BLaER1 treated with 17β-estradiol and CSF1 and Interleukin-3, amounts not matched to agents 10 nM and 100 nM (cell line): ENCODE data around the gene TRMT1.
A peak's percentile ranks its signal among the peaks of the same experiment; 100 is the strongest.

Experiments
- H3K27ac ChIP-seq, 11 experiments: shearing (Covaris generic); formaldehyde crosslinking; 2 replicates each; pipeline ENCODE4 v1.8.1; 2022
- H3K27me3 ChIP-seq, 11 experiments: shearing (Covaris generic); formaldehyde crosslinking; 2 replicates each; pipeline ENCODE4 v1.8.1; 2022
- H3K36me3 ChIP-seq, 11 experiments: shearing (Covaris generic); formaldehyde crosslinking; 2 replicates each; pipeline ENCODE4 v1.8.1; 2022
- H3K4me1 ChIP-seq, 10 experiments: shearing (Covaris generic); formaldehyde crosslinking; 2 replicates each; pipeline ENCODE4 v1.8.1; 2022
- H3K4me2 ChIP-seq, 11 experiments: shearing (Covaris generic); formaldehyde crosslinking; 2 replicates each; pipeline ENCODE4 v1.8.1; 2022
- H3K4me3 ChIP-seq, 10 experiments: shearing (Covaris generic); formaldehyde crosslinking; 2 replicates each; pipeline ENCODE4 v1.8.1; 2022
- H3K9ac ChIP-seq, 11 experiments: shearing (Covaris generic); formaldehyde crosslinking; 2 replicates each; pipeline ENCODE4 v1.8.1; 2022
- H3K9me3 ChIP-seq, 11 experiments: shearing (Covaris generic); formaldehyde crosslinking; replicated peaks in 1 of 11; 2 replicates each; pipeline ENCODE4 v1.8.1; 2022
- H4K20me1 ChIP-seq, 11 experiments: shearing (Covaris generic); formaldehyde crosslinking; 2 replicates each; pipeline ENCODE4 v1.8.1; 2022
- Cebpa-rat ChIP-seq, 11 experiments: shearing (Covaris generic); IDR thresholded peaks; 2 replicates each; pipeline ENCODE4 v1.8.1; 2022

The TRMT1 gene

GRCh38 chr19:13099073-13099999 lies 17.2 kb downstream of the TRMT1 start:
- H3K4me3 ChIP-seq = peak overlapping the region; percentile 48 to 87 (median 78)
- TF ChIP-seq Cebpa-rat (IDR thresholded peaks at IDR 0.05) = no peak
- H3K9ac ChIP-seq = peak overlapping the region; percentile 70 to 98 (median 80)
- peaks cover 0 to 29% (median 20%) of the 10 kb centered on the region in 11 experiments; a peak in 14 of 22 replicates for H3K27me3 ChIP-seq
- H3K4me2 ChIP-seq = peak overlapping the region; percentile 79 to 100 (median 98)
- H3K27ac ChIP-seq = peak overlapping the region; percentile 70 to 87 (median 81)
- peaks cover 56 to 91% (median 78%) of the 10 kb centered on the region in 10 experiments for H3K4me1 ChIP-seq
- H3K9me3 ChIP-seq = no peaks in the 10 kb centered on the region
- H3K36me3 ChIP-seq = peaks cover 0 to 32% (median 20%) of the 10 kb centered on the region in 11 experiments; a peak in 19 of 22 replicates
- H4K20me1 ChIP-seq = peaks cover 3 to 50% (median 35%) of the 10 kb centered on the region in 11 experiments; a peak in 19 of 22 replicates

- H3K27me3 ChIP-seq = peaks cover 0 to 29% (median 20%) of the 10 kb centered on the region in 11 experiments; a peak in 14 of 22 replicates
- peaks cover 0 to 32% (median 20%) of the 10 kb centered on the region in 11 experiments; a peak in 19 of 22 replicates for H3K36me3 ChIP-seq
- no peaks in the 10 kb centered on the region for H3K9me3 ChIP-seq
- TF ChIP-seq Cebpa-rat (IDR thresholded peaks at IDR 0.05) = no peak
- peak overlapping the region; percentile 79 to 100 (median 98) for H3K4me2 ChIP-seq
- peaks cover 55 to 93% (median 79%) of the 10 kb centered on the region in 10 experiments for H3K4me1 ChIP-seq
- H3K4me3 ChIP-seq = peak overlapping the region; percentile 48 to 87 (median 78)
- H3K27ac ChIP-seq = peak overlapping the region; percentile 70 to 87 (median 81)
- peaks cover 3 to 55% (median 35%) of the 10 kb centered on the region in 11 experiments; a peak in 19 of 22 replicates for H4K20me1 ChIP-seq
- H3K9ac ChIP-seq = peak overlapping the region; percentile 70 to 98 (median 80)
Observed at GRCh38 chr19:13098277-13099072, 18.1 kb downstream of the TRMT1 start.

GRCh38 chr19:13097463-13098258 lies 18.9 kb downstream of the TRMT1 start:
- H3K4me3 ChIP-seq = peak overlapping the region; percentile 43 to 86 (median 67)
- peak overlapping the region; percentile 79 to 100 (median 98) for H3K4me2 ChIP-seq
- H3K27ac ChIP-seq = peak overlapping the region; percentile 60 to 87 (median 74)
- H4K20me1 ChIP-seq = peaks cover 3 to 58% (median 35%) of the 10 kb centered on the region in 11 experiments; a peak in 19 of 22 replicates
- peaks cover 57 to 94% (median 83%) of the 10 kb centered on the region in 10 experiments for H3K4me1 ChIP-seq
- H3K36me3 ChIP-seq = peaks cover 0 to 32% (median 20%) of the 10 kb centered on the region in 11 experiments; a peak in 19 of 22 replicates
- TF ChIP-seq Cebpa-rat (IDR thresholded peaks at IDR 0.05) = no peak
- H3K9me3 ChIP-seq = no peaks in the 10 kb centered on the region
- peaks cover 0 to 29% (median 20%) of the 10 kb centered on the region in 11 experiments; a peak in 14 of 22 replicates for H3K27me3 ChIP-seq
- peak overlapping the region; percentile 70 to 96 (median 79) for H3K9ac ChIP-seq

- H3K27me3 ChIP-seq = peaks cover 0 to 29% (median 20%) of the 10 kb centered on the region in 11 experiments; a peak in 14 of 22 replicates
- H3K9me3 ChIP-seq = no peaks in the 10 kb centered on the region
- H3K36me3 ChIP-seq = peaks cover 0 to 32% (median 20%) of the 10 kb centered on the region in 11 experiments; a peak in 19 of 22 replicates
- peak overlapping the region; percentile 43 to 86 (median 67) for H3K4me3 ChIP-seq
- peaks cover 3 to 58% (median 34%) of the 10 kb centered on the region in 11 experiments; a peak in 19 of 22 replicates for H4K20me1 ChIP-seq
- H3K4me2 ChIP-seq = peak overlapping the region; percentile 79 to 100 (median 98)
- H3K9ac ChIP-seq = peak overlapping the region; percentile 70 to 96 (median 79)
- TF ChIP-seq Cebpa-rat (IDR thresholded peaks at IDR 0.05) = no peak
- H3K27ac ChIP-seq = peak overlapping the region; percentile 60 to 87 (median 74)
- H3K4me1 ChIP-seq = peaks cover 63 to 94% (median 88%) of the 10 kb centered on the region in 10 experiments
Observed at GRCh38 chr19:13097033-13097462, 19.5 kb downstream of the TRMT1 start.

GRCh38 chr19:13095934-13096927 lies 20.3 kb downstream of the TRMT1 start:
- Histone ChIP-seq H4K20me1 (peaks cover 3 to 52% (median 26%) of the 10 kb centered on the region in 11 experiments; a peak in 18 of 22 replicates), H3K4me2 (peak overlapping the region; percentile 79 to 100 (median 98)), H3K36me3 (peaks cover 0 to 27% (median 20%) of the 10 kb centered on the region in 11 experiments; a peak in 19 of 22 replicates), H3K27ac (peak overlapping the region; percentile 60 to 87 (median 74); a peak in 20 of 22 replicates), H3K4me3 (peak overlapping the region; percentile 54 to 86 (median 67)), H3K4me1 (peaks cover 71 to 95% (median 90%) of the 10 kb centered on the region in 10 experiments), H3K9me3 (no peaks in the 10 kb centered on the region), H3K9ac (peak overlapping the region; percentile 70 to 96 (median 79)), H3K27me3 (peaks cover 0 to 29% (median 20%) of the 10 kb centered on the region in 11 experiments; a peak in 14 of 22 replicates)
- TF ChIP-seq Cebpa-rat (IDR thresholded peaks at IDR 0.05) = no peak

GRCh38 chr19:13095393-13095784 lies 21.2 kb downstream of the TRMT1 start:
- Histone ChIP-seq H3K4me2 (peak overlapping the region; percentile 79 to 100 (median 98)), H3K9me3 (no peaks in the 10 kb centered on the region), H4K20me1 (peaks cover 1 to 48% (median 18%) of the 10 kb centered on the region in 11 experiments; a peak in 18 of 22 replicates), H3K27ac (peak overlapping the region in 10 of 11 experiments; percentile 32 to 87 (median 74); a peak in 17 of 22 replicates), H3K4me1 (peaks cover 71 to 95% (median 90%) of the 10 kb centered on the region in 10 experiments), H3K36me3 (peaks cover 0 to 19% (median 16%) of the 10 kb centered on the region in 11 experiments; a peak in 18 of 22 replicates), H3K9ac (peak overlapping the region; percentile 43 to 96 (median 78); a peak in 21 of 22 replicates), H3K4me3 (peak overlapping the region; percentile 54 to 86 (median 67)), H3K27me3 (peaks cover 0 to 29% (median 20%) of the 10 kb centered on the region in 11 experiments; a peak in 14 of 22 replicates)
- no peak for TF ChIP-seq Cebpa-rat (IDR thresholded peaks at IDR 0.05)
